ENCODE data around the gene DCAF11.

DNA sequence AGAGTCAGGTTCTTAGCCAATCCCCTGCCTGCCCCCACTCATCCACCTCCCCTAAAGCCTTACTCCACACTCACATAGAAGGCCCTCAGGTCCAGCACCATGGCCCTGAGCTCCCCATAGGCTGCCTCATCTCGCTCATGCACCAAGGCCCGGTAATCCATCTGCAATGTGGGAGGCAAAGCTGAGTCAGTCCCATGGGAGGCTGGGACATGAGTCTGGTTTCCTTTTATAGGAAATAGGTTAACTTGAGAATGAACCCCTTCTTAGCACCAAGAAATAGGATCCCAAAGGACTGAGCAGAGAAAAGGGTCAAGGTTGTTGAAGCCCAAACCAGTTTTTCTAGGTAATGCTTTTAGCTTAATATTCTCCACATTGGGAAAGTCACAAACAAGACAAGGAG is 28.9 kb downstream of the DCAF11 start:
- TF ChIP-seq POLR2A (IDR thresholded peaks at IDR 0.05) = no peak
- TF ChIP-seq POLR2AphosphoS5 (IDR thresholded peaks at IDR 0.05) = no peak
- TF ChIP-seq, protein P1, sequence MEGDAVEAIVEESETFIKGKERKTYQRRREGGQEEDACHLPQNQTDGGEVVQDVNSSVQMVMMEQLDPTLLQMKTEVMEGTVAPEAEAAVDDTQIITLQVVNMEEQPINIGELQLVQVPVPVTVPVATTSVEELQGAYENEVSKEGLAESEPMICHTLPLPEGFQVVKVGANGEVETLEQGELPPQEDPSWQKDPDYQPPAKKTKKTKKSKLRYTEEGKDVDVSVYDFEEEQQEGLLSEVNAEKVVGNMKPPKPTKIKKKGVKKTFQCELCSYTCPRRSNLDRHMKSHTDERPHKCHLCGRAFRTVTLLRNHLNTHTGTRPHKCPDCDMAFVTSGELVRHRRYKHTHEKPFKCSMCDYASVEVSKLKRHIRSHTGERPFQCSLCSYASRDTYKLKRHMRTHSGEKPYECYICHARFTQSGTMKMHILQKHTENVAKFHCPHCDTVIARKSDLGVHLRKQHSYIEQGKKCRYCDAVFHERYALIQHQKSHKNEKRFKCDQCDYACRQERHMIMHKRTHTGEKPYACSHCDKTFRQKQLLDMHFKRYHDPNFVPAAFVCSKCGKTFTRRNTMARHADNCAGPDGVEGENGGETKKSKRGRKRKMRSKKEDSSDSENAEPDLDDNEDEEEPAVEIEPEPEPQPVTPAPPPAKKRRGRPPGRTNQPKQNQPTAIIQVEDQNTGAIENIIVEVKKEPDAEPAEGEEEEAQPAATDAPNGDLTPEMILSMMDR (IDR thresholded peaks at IDR 0.05) = no peak

Data from upper lobe of left lung (tissue), 4 donors.